ENCODE measurements around the gene RXRG. TPM values are rescaled to one million over a fixed set of nuclear protein-coding genes. Genes with fewer than 3 reads are reported as not detected.

RXRG gene
- total and polyA plus RNA-seq, 5 donors from 2014 or later = 0.08 TPM; not detected in 4

- Mint-ChIP-seq H3K4me3 (no peak overlapping the region), H3K27me3 (peaks cover 28% of the 10 kb centered on the region), H3K9me3 (no peaks in the 10 kb centered on the region), H3K27ac (no peak overlapping the region), H3K36me3 (no peaks in the 10 kb centered on the region), H3K4me1 (no peaks in the 10 kb centered on the region)
- Histone ChIP-seq H3K27me3 (ENCODE audit: control insufficient read depth, insufficient read depth, low read length) (peaks cover 7% of the 10 kb centered on the region), H3K4me3 (ENCODE audit: low read depth, low read length) (no peak overlapping the region), H3K9me3 (ENCODE audit: control insufficient read depth in 2 of 2, low read length in 2 of 2) (no peaks in the 10 kb centered on the region), H3K27ac (ENCODE audit: insufficient read depth, low read length, poor library complexity, severe bottlenecking) (no peak overlapping the region), H3K4me1 (ENCODE audit: control insufficient read depth, insufficient read depth, low read length, poor library complexity, severe bottlenecking) (no peaks in the 10 kb centered on the region), H3K36me3 (ENCODE audit: control insufficient read depth, insufficient read depth, low read length) (no peaks in the 10 kb centered on the region)
- no peak for ATAC-seq (ENCODE audit: low read depth in 2 of 2)
- no peak for DNase-seq
These were observed 9.1 kb downstream of the RXRG start for GRCh38 chr1:165435801-165436200.

GRCh38 chr1:165434281-165434680, 10.6 kb downstream of the RXRG start:
- Histone ChIP-seq H3K27ac (ENCODE audit: insufficient read depth, low read length, poor library complexity, severe bottlenecking) (no peak overlapping the region), H3K4me3 (ENCODE audit: low read depth, low read length) (no peak overlapping the region), H3K4me1 (ENCODE audit: control insufficient read depth, insufficient read depth, low read length, poor library complexity, severe bottlenecking) (no peaks in the 10 kb centered on the region), H3K36me3 (ENCODE audit: control insufficient read depth, insufficient read depth, low read length) (no peaks in the 10 kb centered on the region), H3K27me3 (ENCODE audit: control insufficient read depth, insufficient read depth, low read length) (no peaks in the 10 kb centered on the region), H3K9me3 (ENCODE audit: control insufficient read depth in 2 of 2, low read length in 2 of 2) (no peaks in the 10 kb centered on the region)
- no peak for DNase-seq
- no peaks in the 10 kb centered on the region for H3K4me1 Mint-ChIP-seq
- no peak overlapping the region for H3K4me3 Mint-ChIP-seq
- no peak overlapping the region for H3K27ac Mint-ChIP-seq
- peaks cover 19% of the 10 kb centered on the region for H3K27me3 Mint-ChIP-seq
- ATAC-seq (ENCODE audit: low read depth in 2 of 2) = no peak
- H3K9me3 Mint-ChIP-seq = no peaks in the 10 kb centered on the region
- no peaks in the 10 kb centered on the region for H3K36me3 Mint-ChIP-seq

DNA sequence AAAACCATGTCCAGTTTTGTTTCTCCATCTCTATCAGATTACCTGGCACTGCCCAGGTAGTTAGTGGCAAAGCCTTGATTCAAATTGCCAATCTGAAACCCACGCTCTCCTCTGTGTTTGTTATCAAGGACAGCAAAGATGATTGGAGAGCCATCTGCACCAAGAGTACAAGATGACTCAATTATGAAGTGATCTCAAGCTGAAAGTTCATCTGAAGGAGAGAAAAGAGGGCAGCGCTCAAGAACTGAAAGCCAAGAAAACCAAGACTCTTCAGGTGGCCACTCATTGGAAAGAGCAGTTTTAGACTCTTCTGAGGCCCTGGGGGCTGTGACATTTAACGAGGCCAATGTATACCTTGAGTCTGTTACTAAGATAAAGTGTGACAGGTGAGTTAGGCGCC, 13.8 kb downstream of the RXRG start:
- no peak overlapping the region for H3K27ac Mint-ChIP-seq
- Histone ChIP-seq H3K27me3 (ENCODE audit: control insufficient read depth, insufficient read depth, low read length) (no peaks in the 10 kb centered on the region), H3K4me1 (ENCODE audit: control insufficient read depth, insufficient read depth, low read length, poor library complexity, severe bottlenecking) (no peaks in the 10 kb centered on the region), H3K9me3 (ENCODE audit: control insufficient read depth in 2 of 2, low read length in 2 of 2) (no peaks in the 10 kb centered on the region), H3K36me3 (ENCODE audit: control insufficient read depth, insufficient read depth, low read length) (no peaks in the 10 kb centered on the region), H3K4me3 (ENCODE audit: low read depth, low read length) (no peak overlapping the region), H3K27ac (ENCODE audit: insufficient read depth, low read length, poor library complexity, severe bottlenecking) (no peak overlapping the region)
- H3K36me3 Mint-ChIP-seq = no peaks in the 10 kb centered on the region
- no peaks in the 10 kb centered on the region for H3K27me3 Mint-ChIP-seq
- no peak overlapping the region for H3K4me3 Mint-ChIP-seq
- peaks cover 0 to 4% (median 0%) of the 10 kb centered on the region in 4 donors for H3K4me1 Mint-ChIP-seq
- ATAC-seq (ENCODE audit: low read depth in 2 of 2) = no peak
- DNase-seq = no peak
- peaks cover 0 to 2% (median 0%) of the 10 kb centered on the region in 7 donors for H3K9me3 Mint-ChIP-seq

DNA sequence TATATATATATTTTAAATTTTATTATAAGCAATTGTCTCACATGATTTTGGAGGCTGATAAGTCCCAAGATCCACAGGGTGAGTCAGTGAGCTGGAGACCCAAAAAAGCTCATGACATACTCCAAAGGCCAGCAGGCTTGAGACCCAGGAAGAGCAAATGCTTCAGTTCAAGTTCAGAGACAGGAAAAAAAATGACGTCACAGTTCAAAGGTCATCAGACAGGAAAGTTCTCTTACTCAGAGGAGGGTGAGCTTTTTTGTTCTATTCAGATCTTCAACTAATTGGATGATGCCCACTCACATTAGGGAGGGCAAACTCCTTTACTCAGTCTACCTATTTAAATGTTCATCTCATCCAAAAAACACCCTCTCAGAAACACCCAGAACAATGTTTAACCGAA, 18.2 kb downstream of the RXRG start:
- Mint-ChIP-seq H3K27ac (peak overlapping the region in 1 of 3 donors; percentile 81), H3K27me3 (no peaks in the 10 kb centered on the region), H3K4me3 (no peak overlapping the region), H3K9me3 (peaks cover 0 to 2% (median 0%) of the 10 kb centered on the region in 7 donors), H3K4me1 (peaks cover 5 to 29% (median 21%) of the 10 kb centered on the region in 4 donors), H3K36me3 (no peaks in the 10 kb centered on the region)
- DNase-seq (no peak), ATAC-seq (ENCODE audit: low read depth in 2 of 2) (no peak)
- Histone ChIP-seq H3K36me3 (ENCODE audit: control insufficient read depth, insufficient read depth, low read length) (no peaks in the 10 kb centered on the region), H3K27ac (ENCODE audit: insufficient read depth, low read length, poor library complexity, severe bottlenecking) (no peak overlapping the region), H3K4me1 (ENCODE audit: control insufficient read depth, insufficient read depth, low read length, poor library complexity, severe bottlenecking) (peaks cover 14% of the 10 kb centered on the region), H3K27me3 (ENCODE audit: control insufficient read depth, insufficient read depth, low read length) (peaks cover 1% of the 10 kb centered on the region), H3K9me3 (ENCODE audit: control insufficient read depth in 2 of 2, low read length in 2 of 2) (no peaks in the 10 kb centered on the region), H3K4me3 (ENCODE audit: low read depth, low read length) (no peak overlapping the region)

DNA sequence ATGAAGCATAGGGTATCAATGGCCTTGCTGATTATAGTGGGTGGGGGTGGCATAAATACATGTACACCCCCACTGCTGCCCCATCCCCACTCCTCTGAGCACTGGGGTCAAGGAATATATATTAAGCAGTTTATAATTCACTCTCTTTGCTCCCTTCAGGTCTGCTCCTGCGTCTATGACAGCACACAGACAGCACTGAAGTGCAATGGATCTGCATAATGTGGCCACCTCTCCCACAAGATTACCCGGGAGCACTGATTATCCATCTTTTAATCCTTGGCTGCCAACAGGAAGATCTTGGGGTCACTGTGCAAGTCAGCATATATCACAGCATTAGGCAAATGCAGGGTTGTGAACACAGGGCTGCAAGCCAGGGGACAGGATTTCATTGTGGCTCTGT, 19.3 kb downstream of the RXRG start:
- DNase-seq (no peak), ATAC-seq (ENCODE audit: low read depth in 2 of 2) (no peak)
- Mint-ChIP-seq H3K27ac (peak overlapping the region; percentile 41 to 83 (median 81)), H3K4me1 (peaks cover 5 to 29% (median 21%) of the 10 kb centered on the region in 4 donors), H3K9me3 (peaks cover 0 to 2% (median 0%) of the 10 kb centered on the region in 7 donors), H3K27me3 (no peaks in the 10 kb centered on the region), H3K36me3 (no peaks in the 10 kb centered on the region), H3K4me3 (peak overlapping the region in 2 of 4 donors; percentile 72 to 86)
- Histone ChIP-seq H3K9me3 (ENCODE audit: control insufficient read depth in 2 of 2, low read length in 2 of 2) (no peaks in the 10 kb centered on the region), H3K27me3 (ENCODE audit: control insufficient read depth, insufficient read depth, low read length) (peaks cover 1% of the 10 kb centered on the region), H3K4me3 (ENCODE audit: low read depth, low read length) (no peak overlapping the region), H3K27ac (ENCODE audit: insufficient read depth, low read length, poor library complexity, severe bottlenecking) (no peak overlapping the region), H3K36me3 (ENCODE audit: control insufficient read depth, insufficient read depth, low read length) (no peaks in the 10 kb centered on the region), H3K4me1 (ENCODE audit: control insufficient read depth, insufficient read depth, low read length, poor library complexity, severe bottlenecking) (peaks cover 14% of the 10 kb centered on the region)

- H3K36me3 ChIP-seq (ENCODE audit: control insufficient read depth, insufficient read depth, low read length) = no peaks in the 10 kb centered on the region
- H3K36me3 Mint-ChIP-seq = no peaks in the 10 kb centered on the region
- peaks cover 0 to 2% (median 0%) of the 10 kb centered on the region in 7 donors for H3K9me3 Mint-ChIP-seq
- H3K4me3 Mint-ChIP-seq = peak overlapping the region; percentile 72 to 86 (median 82)
- peak overlapping the region; percentile 34 to 91 (median 81) for H3K27ac Mint-ChIP-seq
- DNase-seq = peak in 2 of 3 donors; percentile 19 to 60
- H3K4me1 ChIP-seq (ENCODE audit: control insufficient read depth, insufficient read depth, low read length, poor library complexity, severe bottlenecking) = peaks cover 14% of the 10 kb centered on the region
- no peaks in the 10 kb centered on the region for H3K27me3 Mint-ChIP-seq
- H3K9me3 ChIP-seq (ENCODE audit: control insufficient read depth in 2 of 2, low read length in 2 of 2) = no peaks in the 10 kb centered on the region
- peaks cover 1% of the 10 kb centered on the region for H3K27me3 ChIP-seq (ENCODE audit: control insufficient read depth, insufficient read depth, low read length)
- peaks cover 5 to 29% (median 21%) of the 10 kb centered on the region in 4 donors for H3K4me1 Mint-ChIP-seq
- peak overlapping the region; percentile 51 for H3K27ac ChIP-seq (ENCODE audit: insufficient read depth, low read length, poor library complexity, severe bottlenecking)
- peak overlapping the region; percentile 81 for H3K4me3 ChIP-seq (ENCODE audit: low read depth, low read length)
- ATAC-seq (ENCODE audit: low read depth in 2 of 2) = peak; percentile 25 to 38
These were observed 20.3 kb downstream of the RXRG start for GRCh38 chr1:165424454-165425216.

DNA sequence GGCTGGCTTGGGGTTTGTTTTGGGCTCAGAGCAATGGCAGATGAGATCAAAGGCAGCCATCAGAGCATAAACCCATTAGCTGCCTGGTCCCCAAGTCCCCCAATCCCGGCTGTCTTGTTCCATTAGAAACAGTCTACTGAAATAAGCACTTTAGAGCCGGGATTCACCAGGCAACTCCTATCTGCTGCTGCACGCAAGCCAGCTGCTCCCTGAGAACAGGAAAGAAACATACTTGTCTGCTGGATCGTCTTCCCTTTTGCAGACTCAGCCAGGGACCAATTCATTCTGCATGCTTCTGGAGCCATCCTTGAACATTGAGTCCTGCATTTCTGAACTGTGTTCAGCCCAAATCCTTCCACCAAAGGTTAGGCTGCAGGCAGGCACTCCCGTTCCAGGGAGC, 21.8 kb downstream of the RXRG start:
- H3K4me3 ChIP-seq (ENCODE audit: low read depth, low read length) = no peak overlapping the region
- peaks cover 1% of the 10 kb centered on the region for H3K27me3 ChIP-seq (ENCODE audit: control insufficient read depth, insufficient read depth, low read length)
- peaks cover 5 to 29% (median 21%) of the 10 kb centered on the region in 4 donors for H3K4me1 Mint-ChIP-seq
- H3K27me3 Mint-ChIP-seq = peaks cover 4% of the 10 kb centered on the region
- ATAC-seq (ENCODE audit: low read depth in 2 of 2) (no peak), DNase-seq (no peak)
- no peak overlapping the region for H3K4me3 Mint-ChIP-seq
- peaks cover 0 to 2% (median 0%) of the 10 kb centered on the region in 7 donors for H3K9me3 Mint-ChIP-seq
- H3K27ac Mint-ChIP-seq = no peak overlapping the region
- H3K36me3 ChIP-seq (ENCODE audit: control insufficient read depth, insufficient read depth, low read length) = no peaks in the 10 kb centered on the region
- no peaks in the 10 kb centered on the region for H3K36me3 Mint-ChIP-seq
- peaks cover 14% of the 10 kb centered on the region for H3K4me1 ChIP-seq (ENCODE audit: control insufficient read depth, insufficient read depth, low read length, poor library complexity, severe bottlenecking)
- H3K27ac ChIP-seq (ENCODE audit: insufficient read depth, low read length, poor library complexity, severe bottlenecking) = no peak overlapping the region
- no peaks in the 10 kb centered on the region for H3K9me3 ChIP-seq (ENCODE audit: control insufficient read depth in 2 of 2, low read length in 2 of 2)

DNA sequence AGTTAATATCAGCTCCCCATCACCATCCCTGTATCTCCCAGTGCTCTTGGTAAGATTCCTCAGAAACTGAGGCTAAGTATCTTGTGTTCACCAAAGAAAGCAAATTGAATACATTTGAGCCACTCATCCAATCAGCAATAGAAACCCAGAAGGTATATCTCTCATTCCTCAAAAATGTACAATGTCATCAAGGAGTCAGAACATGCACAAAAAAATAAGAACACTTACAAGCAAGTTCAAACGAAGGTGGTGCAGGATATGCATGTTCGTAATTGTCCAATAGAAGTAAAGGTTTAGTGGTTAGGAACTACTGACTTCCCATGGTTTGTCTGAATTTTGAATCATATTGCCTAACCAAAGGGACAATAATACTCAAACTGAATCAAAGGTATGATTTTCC, 24.3 kb downstream of the RXRG start:
- H3K36me3 Mint-ChIP-seq = no peaks in the 10 kb centered on the region
- H3K4me3 ChIP-seq (ENCODE audit: low read depth, low read length) = no peak overlapping the region
- H3K4me3 Mint-ChIP-seq = no peak overlapping the region
- H3K27ac ChIP-seq (ENCODE audit: insufficient read depth, low read length, poor library complexity, severe bottlenecking) = no peak overlapping the region
- H3K36me3 ChIP-seq (ENCODE audit: control insufficient read depth, insufficient read depth, low read length) = no peaks in the 10 kb centered on the region
- peaks cover 5 to 26% (median 18%) of the 10 kb centered on the region in 4 donors for H3K4me1 Mint-ChIP-seq
- peaks cover 7% of the 10 kb centered on the region for H3K27me3 ChIP-seq (ENCODE audit: control insufficient read depth, insufficient read depth, low read length)
- no peak for ATAC-seq (ENCODE audit: low read depth in 2 of 2)
- H3K9me3 ChIP-seq (ENCODE audit: control insufficient read depth in 2 of 2, low read length in 2 of 2) = no peaks in the 10 kb centered on the region
- DNase-seq = no peak
- peaks cover 9% of the 10 kb centered on the region for H3K27me3 Mint-ChIP-seq
- H3K4me1 ChIP-seq (ENCODE audit: control insufficient read depth, insufficient read depth, low read length, poor library complexity, severe bottlenecking) = peaks cover 14% of the 10 kb centered on the region
- H3K27ac Mint-ChIP-seq = no peak overlapping the region
- no peaks in the 10 kb centered on the region for H3K9me3 Mint-ChIP-seq
